Measurements from ENCODE around the gene LCE2D.

LCE2D gene

DNA sequence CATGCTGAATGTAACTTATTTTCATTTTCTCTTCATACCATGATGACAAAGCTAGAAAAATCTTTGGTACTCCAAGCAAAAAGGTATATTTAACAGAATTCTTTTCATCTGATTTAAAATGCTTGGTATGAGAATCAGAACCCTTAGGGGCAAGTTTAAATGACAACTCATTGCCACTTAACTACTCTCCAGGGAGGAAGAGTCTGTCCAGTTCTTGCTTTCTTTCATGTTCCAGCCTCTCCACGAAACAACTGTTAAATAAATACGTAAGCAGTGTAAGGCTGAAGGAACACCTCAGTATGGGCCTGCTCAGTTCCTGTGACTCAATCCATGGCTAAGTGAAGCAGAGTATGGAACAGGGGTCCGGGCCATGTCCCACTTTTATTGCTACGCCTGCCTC lies 36.6 kb downstream of the LCE2D start:
- DNase-seq: no peak

GRCh38 chr1:152707860-152708259 lies 44.7 kb downstream of the LCE2D start, which contains the start of gene LCE4A:
TSS of gene LCE4A (plus strand) at chr1:152708160. CDS start at chr1:152709076, 916 bp downstream.
- DNase-seq: no peak
